H1 (cell line): Measurements from ENCODE around the gene CNTN6. TPM values are rescaled to one million over a fixed set of nuclear protein-coding genes. Genes with fewer than 3 reads are reported as not detected.

Experiments
- CTCF ChIA-PET: fragments of 300-600 bp; sonication (Branson Sonifier 250); formaldehyde crosslinking; loops from one replicate; lab custom pipeline; 2021; ENCODE audit not compliant: partially characterized antibody; lab: Charles Lee
- POLR2A ChIA-PET: fragments of 300-600 bp; sonication (Branson Sonifier 250); formaldehyde crosslinking; loops from one replicate; lab custom pipeline; 2021; ENCODE audit warnings: inconsistent platforms; ENCODE audit not compliant: partially characterized antibody; lab: Charles Lee
- DNase-seq, 2 experiments: peaks; one replicate each; pipeline versions ENCODE4 v3.0.0 to v3.0.0-alpha.2; 2010 to 2022; ENCODE audit warnings: low spot score in 2 of 2, low read depth in 1 of 2, mixed read lengths in 1 of 2
- FAIRE-seq: peaks from 2 replicates; lab custom pipeline; 2011; peaks lifted over from hg19 to GRCh38; lab: Jason Lieb, UNC
- H2AFZ ChIP-seq: 2 replicates; pipeline ENCODE4 v1.8.1; 2012; ENCODE audit warnings: low read length, inconsistent platforms
- H2AK5ac ChIP-seq: 2 replicates; pipeline ENCODE4 v1.6.1; 2013; ENCODE audit warnings: low read depth, low read length
- H2BK120ac ChIP-seq: replicated peaks from 2 replicates; pipeline ENCODE3; 2013; ENCODE audit warnings: low read depth, low read length, inconsistent platforms
- H2BK12ac ChIP-seq: 2 replicates; pipeline ENCODE4 v1.6.1; 2013; ENCODE audit warnings: low read depth, low read length
- H2BK15ac ChIP-seq: 2 replicates; pipeline ENCODE4 v1.6.1; 2013; ENCODE audit warnings: low read length
- H2BK20ac ChIP-seq: 2 replicates; pipeline ENCODE4 v1.6.1; 2013; ENCODE audit warnings: low read length
- H2BK5ac ChIP-seq: 2 replicates; pipeline ENCODE4 v1.6.1; 2013; ENCODE audit warnings: low read depth, low read length
- H3K14ac ChIP-seq: 2 replicates; pipeline ENCODE4 v1.6.1; 2013; ENCODE audit warnings: inconsistent platforms; ENCODE audit not compliant: insufficient read length
- H3K18ac ChIP-seq: 2 replicates; pipeline ENCODE4 v1.6.1; 2013; ENCODE audit warnings: low read length; ENCODE audit errors: extremely low read depth
- H3K23ac ChIP-seq: 2 replicates; pipeline ENCODE4 v1.6.1; 2013; ENCODE audit warnings: inconsistent platforms; ENCODE audit not compliant: insufficient read length
- H3K23me2 ChIP-seq: 2 replicates; pipeline ENCODE4 v1.6.1; 2013; ENCODE audit warnings: low read depth, low read length
- H3K27ac ChIP-seq: 2 replicates; pipeline ENCODE4 v1.6.1; 2011; ENCODE audit warnings: low read depth, low read length, inconsistent platforms
- H3K27me3 ChIP-seq, 4 experiments: replicated peaks in 1 of 4; 1 replicate in 1 of 4; 2 replicates in 3 of 4; pipeline versions ENCODE4 v1.6.1 to v1.8.1; 2011 to 2013; ENCODE audit warnings: low read length in 3 of 4, mild to moderate bottlenecking in 3 of 4, inconsistent platforms in 2 of 4, mixed read lengths in 2 of 4, moderate library complexity in 1 of 4; ENCODE audit not compliant: control insufficient read depth in 3 of 4, insufficient read depth in 3 of 4; ENCODE audit errors: extremely low read depth in 1 of 4
- H3K36me3 ChIP-seq, 4 experiments: 2 replicates each; pipeline versions ENCODE4 v1.6.1 to v1.8.1; 2011 to 2013; ENCODE audit warnings: mild to moderate bottlenecking in 4 of 4, low read length in 3 of 4, moderate library complexity in 2 of 4, control low read depth in 1 of 4, inconsistent platforms in 1 of 4; ENCODE audit not compliant: insufficient read depth in 4 of 4, control insufficient read depth in 2 of 4
- H3K4ac ChIP-seq: replicated peaks from 2 replicates; pipeline ENCODE3; 2013; ENCODE audit warnings: low read length, low read depth, mixed read lengths, inconsistent platforms; ENCODE audit not compliant: insufficient read length
- H3K4me1 ChIP-seq, 4 experiments: replicated peaks in 1 of 4; 1 replicate in 1 of 4; 2 replicates in 3 of 4; pipeline versions ENCODE4 v1.6.1 to v1.8.1; 2011 to 2013; ENCODE audit warnings: low read length in 3 of 4, inconsistent platforms in 2 of 4, mixed read lengths in 1 of 4; ENCODE audit not compliant: insufficient read depth in 4 of 4, control insufficient read depth in 3 of 4
- H3K4me2 ChIP-seq, 2 experiments: 2 replicates each; pipeline versions ENCODE4 v1.6.1 to v1.8.1; 2011 to 2013; ENCODE audit warnings: low read depth in 2 of 2, low read length in 2 of 2, control low read depth in 1 of 2, inconsistent platforms in 1 of 2, mild to moderate bottlenecking in 1 of 2; ENCODE audit not compliant: insufficient read depth in 1 of 2
- H3K4me3 ChIP-seq, 4 experiments: fragments of 200-600, 300-600 bp in 1 of 4; sonication (generic), shearing (Covaris generic), sonication (Bioruptor Twin) in 1 of 4; 2 replicates each; pipeline versions ENCODE4 v1.5.1 to v1.8.1; 2011 to 2016; ENCODE audit warnings: low read length in 4 of 4, low read depth in 3 of 4, control low read depth in 2 of 4, inconsistent platforms in 2 of 4, mild to moderate bottlenecking in 2 of 4, mixed read lengths in 1 of 4, moderate library complexity in 1 of 4; ENCODE audit not compliant: insufficient read depth in 2 of 4; ENCODE audit errors: extremely low read depth in 1 of 4
- H3K56ac ChIP-seq: replicated peaks from 2 replicates; pipeline ENCODE3; 2013; ENCODE audit warnings: low read depth, mild to moderate bottlenecking, mixed read lengths, low read length, inconsistent platforms; ENCODE audit not compliant: insufficient read length
- H3K79me1 ChIP-seq: 2 replicates; pipeline ENCODE4 v1.6.1; 2013; ENCODE audit warnings: low read depth, low read length, control low read depth
- H3K79me2 ChIP-seq, 2 experiments: 2 replicates each; pipeline versions ENCODE4 v1.6.1 to v1.8.1; 2012 to 2013; ENCODE audit warnings: low read length in 2 of 2, mild to moderate bottlenecking in 2 of 2, inconsistent platforms in 1 of 2; ENCODE audit not compliant: insufficient read depth in 2 of 2, control insufficient read depth in 1 of 2
- H3K9ac ChIP-seq, 4 experiments: replicated peaks in 1 of 4; 1 replicate in 1 of 4; 2 replicates in 3 of 4; pipeline versions ENCODE4 v1.6.1 to v1.8.1; 2011 to 2013; ENCODE audit warnings: low read depth in 3 of 4, low read length in 3 of 4, control low read depth in 2 of 4, mild to moderate bottlenecking in 2 of 4, moderate library complexity in 2 of 4, inconsistent platforms in 1 of 4; ENCODE audit errors: extremely low read depth in 1 of 4
- H3K9me3 ChIP-seq, 2 experiments: 2 replicates each; pipeline versions ENCODE4 v1.6.1 to v1.8.1; 2012 to 2013; ENCODE audit warnings: mild to moderate bottlenecking in 2 of 2, moderate library complexity in 2 of 2, control low read depth in 1 of 2, inconsistent platforms in 1 of 2, low read depth in 1 of 2, low read length in 1 of 2, mixed read lengths in 1 of 2; ENCODE audit not compliant: insufficient read depth in 2 of 2
- H4K20me1 ChIP-seq, 2 experiments: replicated peaks in 1 of 2; 2 replicates each; pipeline versions ENCODE3 to v1.8.1; 2011 to 2013; ENCODE audit warnings: inconsistent platforms in 2 of 2, low read length in 2 of 2, mild to moderate bottlenecking in 1 of 2; ENCODE audit not compliant: insufficient read depth in 2 of 2, control insufficient read depth in 1 of 2
- H4K5ac ChIP-seq: 2 replicates; pipeline ENCODE4 v1.6.1; 2013; ENCODE audit warnings: low read length, low read depth, mixed read lengths, inconsistent platforms; ENCODE audit not compliant: insufficient read length
- H4K8ac ChIP-seq: 2 replicates; pipeline ENCODE4 v1.8.0; 2013; ENCODE audit warnings: mild to moderate bottlenecking, moderate library complexity, low read length, inconsistent platforms; ENCODE audit not compliant: insufficient read depth; ENCODE audit errors: extremely low read depth
- H4K91ac ChIP-seq: replicated peaks from 2 replicates; pipeline ENCODE3; 2013; ENCODE audit warnings: low read length, mixed read lengths, inconsistent platforms; ENCODE audit not compliant: insufficient read length
- SIRT6 ChIP-seq: IDR thresholded peaks from one replicate; pipeline ENCODE4 v1.7.1; 2012; ENCODE audit warnings: low read length, inconsistent platforms
- WGBS, 2 experiments: shearing (Covaris generic) in 1 of 2; methylation state at CpG; one replicate each; pipeline versions ENCODE4 v1.1.6 to v1.1.7; 2013 to 2015; ENCODE audit warnings: low lambda C conversion rate in 2 of 2, mixed read lengths in 2 of 2, inconsistent platforms in 1 of 2, low coverage in 1 of 2, missing lambda C conversion rate in 1 of 2; ENCODE audit not compliant: insufficient replicate concordance in 2 of 2, insufficient coverage in 1 of 2, insufficient read length in 1 of 2; ENCODE audit errors: extremely low coverage in 1 of 2, missing lambda C conversion rate in 1 of 2; 5-methylcytosine and 5-hydroxymethylcytosine counted together
- polyA plus RNA-seq, 7 experiments: library from polyadenylated mRNA; depleted of rRNA in 3 of 7; stranded (reverse) in 5 of 7; unstranded in 2 of 7; fragments of >200 nt in 5 of 7; fragments of 200-250 nt in 2 of 7; gene quantifications; 1 replicate in 5 of 7; 2 replicates in 1 of 7; 4 replicates in 1 of 7; pipeline versions ENCODE4 v1.2.1 to v1.2.3, GENCODE V29; 2011 to 2013; ENCODE audit warnings: missing spikeins in 2 of 7, mixed read lengths in 2 of 7
- total RNA-seq: library from RNA; stranded (reverse); fragmentation: NEBNext Ultra II Directional; extraction: Animal tissue kit (Norgen Biotek cat#: 25700); gene quantifications from 2 replicates; pipeline ENCODE4 v1.2.1, GENCODE V29; 2021

CNTN6 gene
- total and polyA plus RNA-seq, 2 of the 8 experiments (the other 6 are each of a cell fraction or from before 2014, with no cell fraction given): not detected

DNA sequence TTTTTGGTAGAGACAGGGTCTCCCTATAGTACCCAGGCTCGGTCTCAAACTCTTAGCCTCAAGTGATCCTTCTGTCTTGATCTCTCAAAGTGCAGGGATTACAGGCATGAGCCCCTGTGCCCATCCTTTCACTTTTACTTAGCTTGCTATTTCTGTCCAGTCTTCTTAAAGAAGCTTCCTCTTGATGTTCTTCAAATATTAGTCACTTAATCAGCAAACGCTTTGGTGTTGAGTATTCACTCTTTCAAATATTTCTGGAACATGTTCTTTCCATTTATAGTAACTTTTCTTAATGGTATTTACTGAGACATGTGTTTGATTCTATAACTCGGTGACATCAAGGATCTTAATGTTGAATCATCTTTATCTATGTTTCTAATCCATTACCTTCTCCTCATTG, 122.1 kb downstream of the CNTN6 start:
- no peak overlapping the region for H3K4me2 ChIP-seq

More for the DNA sequence above, 122.1 kb downstream of the CNTN6 start:
- no peaks in the 10 kb centered on the region for H4K20me1 ChIP-seq
- 91% methylated on average over 3 of the region's 3 CpGs; no CpG with 5 or more reads in 1 of the 2 experiments for WGBS, 2 experiments
- H3K56ac ChIP-seq: no peak overlapping the region
- H3K79me2 ChIP-seq: no peaks in the 10 kb centered on the region
- H3K9ac ChIP-seq: no peak overlapping the region
- no peak for TF ChIP-seq SIRT6
- H3K36me3 ChIP-seq: no peaks in the 10 kb centered on the region
- H3K79me1 ChIP-seq: no peaks in the 10 kb centered on the region
- no peak overlapping the region for H2AK5ac ChIP-seq
- no peak overlapping the region for H3K27ac ChIP-seq
- no peak overlapping the region for H3K4me3 ChIP-seq
- H2BK15ac ChIP-seq: no peak overlapping the region
- H3K23me2 ChIP-seq: no peaks in the 10 kb centered on the region
- no peak overlapping the region for H3K23ac ChIP-seq
- H3K9me3 ChIP-seq: no peaks in the 10 kb centered on the region
- no peak overlapping the region for H2BK120ac ChIP-seq
- no peaks in the 10 kb centered on the region for H3K4me1 ChIP-seq
- no peak overlapping the region for H4K8ac ChIP-seq
- no peak overlapping the region for H4K91ac ChIP-seq
- H2BK12ac ChIP-seq: no peak overlapping the region
- FAIRE-seq (no peak), DNase-seq (no peak)
- no peak overlapping the region for H2AFZ ChIP-seq
- no peak overlapping the region for H2BK5ac ChIP-seq
- H2BK20ac ChIP-seq: no peak overlapping the region
- CTCF ChIA-PET: no interaction called here
- no peak overlapping the region for H3K4ac ChIP-seq
- no peak overlapping the region for H3K18ac ChIP-seq
- no peak overlapping the region for H4K5ac ChIP-seq
- no peaks in the 10 kb centered on the region for H3K27me3 ChIP-seq
- POLR2A ChIA-PET: no interaction called here
- H3K14ac ChIP-seq: no peak overlapping the region
